GM12872 (cell line): ENCODE measurements around the gene TOMM34.

ENCODE experiments used
- TF ChIP-seq, protein P1 (sequence below): IDR thresholded peaks from 3 replicates; pipeline ENCODE4 v1.5.1; 2011; ENCODE audit warnings: low read depth, mild to moderate bottlenecking, low read length, moderate library complexity; ENCODE audit not compliant: insufficient read depth

The TOMM34 gene

DNA sequence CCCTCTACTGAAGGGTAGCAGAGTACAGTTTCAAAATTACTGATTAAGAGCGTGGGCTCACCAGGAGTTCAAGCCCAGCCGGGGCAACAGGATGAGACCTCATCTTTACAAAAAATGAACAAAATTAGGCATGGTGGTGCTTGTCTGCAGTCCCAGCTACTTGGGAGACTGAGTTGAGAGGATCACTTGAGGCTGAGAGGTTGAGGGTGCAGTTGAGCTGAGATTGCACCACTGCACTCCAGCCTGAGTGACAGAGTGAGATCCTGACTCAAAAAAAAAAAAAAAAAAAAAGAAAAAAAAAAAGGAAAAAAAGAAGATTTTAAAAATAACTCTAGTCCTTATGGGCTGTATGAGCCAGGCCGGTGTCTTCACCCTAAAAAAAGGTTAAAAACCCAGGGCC is 31.6 kb downstream of the TOMM34 start:
- TF ChIP-seq, protein P1, sequence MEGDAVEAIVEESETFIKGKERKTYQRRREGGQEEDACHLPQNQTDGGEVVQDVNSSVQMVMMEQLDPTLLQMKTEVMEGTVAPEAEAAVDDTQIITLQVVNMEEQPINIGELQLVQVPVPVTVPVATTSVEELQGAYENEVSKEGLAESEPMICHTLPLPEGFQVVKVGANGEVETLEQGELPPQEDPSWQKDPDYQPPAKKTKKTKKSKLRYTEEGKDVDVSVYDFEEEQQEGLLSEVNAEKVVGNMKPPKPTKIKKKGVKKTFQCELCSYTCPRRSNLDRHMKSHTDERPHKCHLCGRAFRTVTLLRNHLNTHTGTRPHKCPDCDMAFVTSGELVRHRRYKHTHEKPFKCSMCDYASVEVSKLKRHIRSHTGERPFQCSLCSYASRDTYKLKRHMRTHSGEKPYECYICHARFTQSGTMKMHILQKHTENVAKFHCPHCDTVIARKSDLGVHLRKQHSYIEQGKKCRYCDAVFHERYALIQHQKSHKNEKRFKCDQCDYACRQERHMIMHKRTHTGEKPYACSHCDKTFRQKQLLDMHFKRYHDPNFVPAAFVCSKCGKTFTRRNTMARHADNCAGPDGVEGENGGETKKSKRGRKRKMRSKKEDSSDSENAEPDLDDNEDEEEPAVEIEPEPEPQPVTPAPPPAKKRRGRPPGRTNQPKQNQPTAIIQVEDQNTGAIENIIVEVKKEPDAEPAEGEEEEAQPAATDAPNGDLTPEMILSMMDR, result no peak

DNA sequence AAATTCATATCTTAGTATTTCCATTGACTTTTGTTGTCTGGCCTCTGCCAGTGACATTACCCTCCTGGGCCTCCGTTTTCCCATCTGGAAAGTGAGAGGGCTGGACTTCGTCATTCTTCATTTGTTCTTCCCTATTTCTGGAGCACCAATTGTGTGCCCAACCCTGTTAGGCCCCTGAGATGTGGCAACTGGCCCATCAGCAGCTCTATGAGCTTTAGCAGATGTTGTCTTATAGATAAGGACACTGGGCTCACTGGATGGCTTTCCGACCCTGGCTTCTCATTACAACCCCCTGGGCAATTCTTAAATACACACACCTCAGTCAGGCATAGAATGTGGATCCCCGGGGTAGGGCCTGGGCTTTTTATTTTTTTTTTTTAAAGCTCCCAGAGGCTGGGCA is 35.7 kb downstream of the TOMM34 start:
- TF ChIP-seq, protein P1, result no peak

- TF ChIP-seq, protein P1, result no peak
Measured at GRCh38 chr20:44921447-44921846, 38.8 kb downstream of the TOMM34 start.

DNA sequence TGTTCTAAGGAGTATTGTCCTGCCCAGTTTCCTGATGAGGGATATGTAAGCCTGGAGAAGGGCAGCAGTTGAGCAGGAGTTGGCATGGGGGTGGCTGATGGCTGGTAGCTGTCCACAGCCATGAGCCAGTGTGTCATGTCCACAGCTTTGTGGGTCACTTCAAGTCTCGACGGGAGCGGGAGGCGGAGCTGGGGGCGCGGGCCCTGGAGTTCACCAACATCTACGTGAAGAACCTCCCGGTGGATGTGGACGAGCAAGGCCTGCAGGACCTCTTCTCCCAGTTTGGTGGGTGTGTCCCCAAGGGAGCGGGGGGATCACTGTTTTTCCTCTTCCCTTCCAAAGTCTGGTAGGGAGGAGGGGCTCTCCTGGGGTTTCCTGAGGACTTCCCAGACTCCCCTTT is 41.4 kb downstream of the TOMM34 start:
- TF ChIP-seq, protein P1, result no peak

- TF ChIP-seq, protein P1, result no peak
Measured at GRCh38 chr20:44918342-44918741, 41.9 kb downstream of the TOMM34 start.

- TF ChIP-seq, protein P1, result no peak
Measured at GRCh38 chr20:44917399-44917798, 42.8 kb downstream of the TOMM34 start.

DNA sequence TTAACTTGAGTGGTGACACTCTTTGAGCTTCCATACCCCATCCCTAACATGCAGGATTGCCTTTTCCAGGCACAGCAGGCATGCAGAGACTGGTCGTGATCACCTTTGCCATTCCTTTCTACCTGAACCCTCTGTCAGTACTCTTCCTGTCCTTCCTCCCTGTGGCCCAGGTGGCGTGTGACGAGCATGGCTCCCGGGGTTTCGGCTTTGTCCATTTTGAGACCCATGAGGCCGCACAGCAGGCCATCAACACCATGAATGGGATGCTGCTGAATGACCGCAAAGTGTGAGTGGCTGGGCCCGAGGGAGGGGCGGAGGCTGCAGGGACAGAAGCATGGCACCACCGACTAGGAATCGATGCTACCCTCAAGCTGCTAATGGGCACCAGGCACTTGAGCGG is 43.6 kb downstream of the TOMM34 start:
- TF ChIP-seq, protein P1, result no peak

GRCh38 chr20:44914924-44915323 is 45.3 kb downstream of the TOMM34 start:
- TF ChIP-seq, protein P1, result no peak
